Psoas muscle (tissue), 8 donors: ENCODE results near the gene GABRA5. TPM values are rescaled to one million over a fixed set of nuclear protein-coding genes. Genes with fewer than 3 reads are reported as not detected.
"Not testable (repeated sequence)": the region's sequence is repeated elsewhere in the genome, so short reads cannot be mapped to it uniquely, and the experiment has no call there.

ENCODE experiments used
- ATAC-seq, 4 donors: fragments of 200-7000 bp; cut with Tn5 transposase; one replicate each; pipeline ENCODE4 v1.9.1; 2020; ENCODE audit warnings: moderate library complexity in 3 of 4, mild to moderate bottlenecking in 2 of 4
- DNase-seq, 2 donors: peaks; one replicate each; pipeline ENCODE4 v3.0.0-alpha.2; 2020
- H3K27ac ChIP-seq: fragments of 200-600 bp; one replicate; pipeline ENCODE4 v1.8.0; 2022
- H3K27me3 ChIP-seq, 3 donors: fragments of 200-600 bp in 1 of 3; one replicate each; pipeline versions ENCODE4 v1.6.1 to v1.8.0; 2013 to 2022; ENCODE audit warnings: low read length in 2 of 3, mild to moderate bottlenecking in 2 of 3, moderate library complexity in 1 of 3; ENCODE audit not compliant: insufficient read depth in 3 of 3
- H3K36me3 ChIP-seq, 2 donors: fragments of 200-600 bp in 1 of 2; one replicate each; pipeline versions ENCODE4 v1.6.1 to v1.8.0; 2013 to 2022; ENCODE audit warnings: low read depth in 1 of 2, mild to moderate bottlenecking in 1 of 2, moderate library complexity in 1 of 2; ENCODE audit not compliant: insufficient read depth in 1 of 2
- H3K4me1 ChIP-seq: fragments of 200-600 bp; one replicate; pipeline ENCODE4 v1.8.0; 2022
- H3K4me3 ChIP-seq: fragments of 200-600 bp; one replicate; pipeline ENCODE4 v1.8.0; 2022; ENCODE audit warnings: mild to moderate bottlenecking
- H3K9me3 ChIP-seq: fragments of 200-600 bp; one replicate; pipeline ENCODE4 v1.8.0; 2022
- whole genome bisulfite sequencing, 3 donors: extraction: QIAGEN DNeasy Blood & Tissue Kit; methylation state at CpG; one replicate each; pipeline versions ENCODE4 v1.1.6 to v1.1.7; 2013; 5-methylcytosine and 5-hydroxymethylcytosine counted together
- intact Hi-C, 2 donors: fragments of 100-400 bp; cut with DNase I; formaldehyde crosslinking; loops; one replicate each; pipeline versions ENCODE4 v1.11.0 to v1.14.2; 2022
- polyA plus RNA-seq, 3 donors: library from polyadenylated mRNA; stranded (reverse); fragments of 200-250 nt; gene quantifications; one replicate each; pipeline ENCODE4 v1.2.3, GENCODE V29; 2013
- total RNA-seq, 4 donors: library from RNA; stranded (reverse); fragmentation: NEBNext Ultra II Directional in 2 of 4; extraction: Animal tissue kit (Norgen Biotek cat#: 25700) in 2 of 4; gene quantifications; one replicate each; pipeline versions ENCODE4 v1.2.1 to v1.2.4, GENCODE V29; 2021 to 2023
- TF ChIP-seq, protein P1 (sequence below): fragments of 200-600 bp; IDR thresholded peaks from one replicate; pipeline ENCODE4 v1.8.0; 2022; ENCODE audit warnings: antibody characterized with exemption
- donor health status: healthy with polysubstance abuse.
- donor health status: DM: no; HTN: no; CAD: no; lungs with moderate emphysema.
- donor health status: Bipolar disorder and iron deficiency.
- donor health status: healthy.
- donor health status: DM: yes; HTN: yes; CAD: no.
- donor health status: DM: no; HTN: no; CAD: no.
- donor health status: DM: no; HTN: no; CAD: no.
- donor health status: DM: yes; HTN: yes; CAD: no.

GABRA5 gene
- total and polyA plus RNA-seq, 7 donors: 0.01 to 0.05 TPM; not detected in 5

DNA sequence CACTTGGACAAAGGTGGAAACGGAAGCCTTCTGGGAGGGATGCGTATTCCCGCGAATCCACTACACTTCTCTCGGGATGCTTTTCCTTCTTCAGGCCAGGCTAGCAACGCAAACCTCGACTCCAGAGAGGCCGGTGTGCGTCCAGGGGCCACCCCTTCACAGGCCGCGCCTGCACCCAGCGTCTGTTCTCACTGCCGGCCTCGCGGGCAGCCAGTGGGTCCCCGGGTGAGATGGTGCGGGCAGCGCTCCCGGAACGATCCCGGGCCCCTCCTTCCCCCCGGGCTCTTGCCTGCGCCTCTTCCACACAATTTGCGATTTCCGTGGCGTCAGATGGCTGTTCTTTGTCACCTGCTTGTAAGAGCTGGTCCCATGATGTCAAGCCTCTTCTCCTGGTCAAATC is 27.3 kb downstream of the GABRA5 start:
- TF ChIP-seq, protein P1, sequence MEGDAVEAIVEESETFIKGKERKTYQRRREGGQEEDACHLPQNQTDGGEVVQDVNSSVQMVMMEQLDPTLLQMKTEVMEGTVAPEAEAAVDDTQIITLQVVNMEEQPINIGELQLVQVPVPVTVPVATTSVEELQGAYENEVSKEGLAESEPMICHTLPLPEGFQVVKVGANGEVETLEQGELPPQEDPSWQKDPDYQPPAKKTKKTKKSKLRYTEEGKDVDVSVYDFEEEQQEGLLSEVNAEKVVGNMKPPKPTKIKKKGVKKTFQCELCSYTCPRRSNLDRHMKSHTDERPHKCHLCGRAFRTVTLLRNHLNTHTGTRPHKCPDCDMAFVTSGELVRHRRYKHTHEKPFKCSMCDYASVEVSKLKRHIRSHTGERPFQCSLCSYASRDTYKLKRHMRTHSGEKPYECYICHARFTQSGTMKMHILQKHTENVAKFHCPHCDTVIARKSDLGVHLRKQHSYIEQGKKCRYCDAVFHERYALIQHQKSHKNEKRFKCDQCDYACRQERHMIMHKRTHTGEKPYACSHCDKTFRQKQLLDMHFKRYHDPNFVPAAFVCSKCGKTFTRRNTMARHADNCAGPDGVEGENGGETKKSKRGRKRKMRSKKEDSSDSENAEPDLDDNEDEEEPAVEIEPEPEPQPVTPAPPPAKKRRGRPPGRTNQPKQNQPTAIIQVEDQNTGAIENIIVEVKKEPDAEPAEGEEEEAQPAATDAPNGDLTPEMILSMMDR: no peak
- DNase-seq (no peak), ATAC-seq (no peak)
- H3K36me3 ChIP-seq: no peaks in the 10 kb centered on the region
- no peak overlapping the region for H3K4me3 ChIP-seq
- WGBS, 3 donors: 54 to 71% (median 71%) methylated on average over 26 of the region's 26 CpGs
- peaks cover 6% of the 10 kb centered on the region for H3K9me3 ChIP-seq
- intact Hi-C loops: loop anchor here in 1 of 2 donors (10.0 kb wide), 1 partner anchor 121 kb away; no protein-coding TSS in a partner anchor
- H3K4me1 ChIP-seq: no peaks in the 10 kb centered on the region
- peaks cover 0 to 17% (median 4%) of the 10 kb centered on the region in 3 donors for H3K27me3 ChIP-seq
- H3K27ac ChIP-seq: no peak overlapping the region

DNA sequence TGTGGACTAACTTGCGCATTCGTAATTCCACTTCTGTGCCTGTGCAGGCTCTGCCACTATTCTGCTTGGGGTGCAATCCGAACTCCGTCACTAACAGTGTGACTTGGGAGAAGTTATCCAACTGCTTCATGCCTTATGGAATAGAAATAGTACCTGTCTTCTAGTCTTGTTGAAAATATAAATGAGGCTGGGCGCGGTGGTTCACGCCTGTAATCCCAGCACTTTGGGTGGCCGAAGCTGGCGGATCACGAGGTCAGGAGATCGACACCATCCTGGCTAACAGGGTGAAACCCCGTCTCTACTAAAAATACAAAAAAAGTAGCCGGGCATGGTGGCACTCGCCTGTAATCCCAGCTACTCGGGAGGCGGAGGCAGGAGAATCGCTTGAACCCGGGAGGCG is 28.5 kb downstream of the GABRA5 start:
- ATAC-seq, DNase-seq, H3K4me3 ChIP-seq, H3K27ac ChIP-seq, H3K36me3 ChIP-seq, H3K4me1 ChIP-seq: not testable (repeated sequence)
- peaks cover 0 to 16% (median 4%) of the 10 kb centered on the region in 3 donors for H3K27me3 ChIP-seq
- WGBS, 3 donors: 92 to 96% (median 93%) methylated on average over 19 of the region's 19 CpGs
- intact Hi-C loops: loop anchor here in 1 of 2 donors (10.0 kb wide), 1 partner anchor 119 kb away; no protein-coding TSS in a partner anchor
- peaks cover 13% of the 10 kb centered on the region for H3K9me3 ChIP-seq

- ATAC-seq (no peak), DNase-seq (no peak)
- intact Hi-C loops: loop anchor here (10.0 kb wide), 2 partner anchors 115 to 1225 kb away; no protein-coding TSS in a partner anchor
- Histone ChIP-seq H3K4me1 (no peaks in the 10 kb centered on the region), H3K9me3 (peaks cover 26% of the 10 kb centered on the region), H3K27ac (no peak overlapping the region), H3K27me3 (no peaks in the 10 kb centered on the region), H3K36me3 (no peaks in the 10 kb centered on the region), H3K4me3 (no peak overlapping the region)
- WGBS, 3 donors: 90 to 92% (median 90%) methylated on average over 3 of the region's 3 CpGs
- TF ChIP-seq, protein P1: no peak
Observed at GRCh38 chr15:26899658-26900057, 32.8 kb downstream of the GABRA5 start.

GRCh38 chr15:26901041-26901440 is 34.2 kb downstream of the GABRA5 start:
- H3K27ac ChIP-seq: no peak overlapping the region
- H3K9me3 ChIP-seq: peaks cover 32% of the 10 kb centered on the region
- H3K27me3 ChIP-seq: no peaks in the 10 kb centered on the region
- H3K4me3 ChIP-seq: no peak overlapping the region
- intact Hi-C loops: loop anchor here in 1 of 2 donors (10.0 kb wide), 1 partner anchor 1224 kb away; no protein-coding TSS in a partner anchor
- TF ChIP-seq, protein P1: no peak
- no peaks in the 10 kb centered on the region for H3K4me1 ChIP-seq
- WGBS, 3 donors: 70 to 75% (median 73%) methylated on average over 4 of the region's 4 CpGs
- no peaks in the 10 kb centered on the region for H3K36me3 ChIP-seq
- ATAC-seq (no peak), DNase-seq (no peak)

GRCh38 chr15:26910715-26911114 is 43.9 kb downstream of the GABRA5 start:
- no peaks in the 10 kb centered on the region for H3K4me1 ChIP-seq
- ATAC-seq (no peak), DNase-seq (no peak)
- no peaks in the 10 kb centered on the region for H3K36me3 ChIP-seq
- H3K9me3 ChIP-seq: peaks cover 13% of the 10 kb centered on the region
- H3K27ac ChIP-seq: no peak overlapping the region
- no peaks in the 10 kb centered on the region for H3K27me3 ChIP-seq
- no peak overlapping the region for H3K4me3 ChIP-seq
- TF ChIP-seq, protein P1: no peak
- WGBS, 3 donors: 74 to 83% (median 75%) methylated on average over 4 of the region's 4 CpGs
- intact Hi-C loops: no loop called here
